HG02588 (cell line): ENCODE results near the gene DENND4A.

Experiments
- ATAC-seq: cut with Tn5 transposase; IDR thresholded peaks from one replicate; pipeline ENCODE4 v1.9.1; 2021; ENCODE audit warnings: mild to moderate bottlenecking, moderate library complexity; ENCODE audit not compliant: unreplicated experiment

Gene DENND4A

DNA sequence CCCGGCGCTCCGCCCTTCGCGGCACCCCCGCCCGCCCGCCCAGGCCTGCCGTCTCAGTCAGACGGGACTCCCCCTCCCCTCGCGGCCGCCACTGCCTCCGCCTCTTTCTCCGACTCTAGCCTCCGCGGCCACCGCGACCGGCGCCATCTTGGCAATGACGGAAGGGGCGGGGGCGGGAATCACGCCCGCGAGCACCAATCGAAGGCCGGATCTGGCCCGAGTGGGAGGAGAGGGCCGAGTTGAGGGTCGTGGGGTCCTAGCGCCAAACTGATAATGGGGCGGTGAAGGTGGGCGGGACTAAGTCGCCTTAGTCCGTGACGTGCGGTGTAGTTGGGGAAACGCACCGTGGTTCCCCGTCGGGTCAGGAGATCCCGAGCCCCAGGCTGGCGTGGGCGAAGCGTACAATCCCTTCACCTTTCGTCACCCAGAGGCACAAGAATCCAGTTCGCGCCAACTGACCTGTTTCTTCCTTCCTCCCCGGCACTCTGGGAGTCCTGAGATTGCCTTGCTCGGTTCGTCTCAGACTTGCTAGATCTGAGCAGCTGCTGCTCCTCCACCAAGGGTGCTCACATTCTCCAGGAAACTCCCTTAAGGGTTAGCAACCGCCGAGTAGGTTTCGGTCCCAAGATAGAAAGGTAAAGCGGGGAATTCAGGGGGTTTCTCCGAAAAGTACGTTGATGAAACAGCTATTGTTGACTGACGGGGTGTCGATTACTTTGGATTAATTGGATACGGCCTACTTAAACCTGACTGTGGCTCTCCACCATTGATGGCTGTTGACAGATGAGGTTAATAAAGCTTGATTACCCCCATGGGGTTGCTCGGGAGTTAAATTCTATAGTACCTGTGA, at the start of gene DENND4A:
Gene DENND4A (minus strand): TSS at position 156 of the 850 bp plus-strand sequence. CDS start 35,843 bp downstream, outside the sequence.
- ATAC-seq: peak; percentile 70

GRCh38 chr15:65841121-65841930, 49.2 kb upstream of the DENND4A start:
- no peak for ATAC-seq

DNA sequence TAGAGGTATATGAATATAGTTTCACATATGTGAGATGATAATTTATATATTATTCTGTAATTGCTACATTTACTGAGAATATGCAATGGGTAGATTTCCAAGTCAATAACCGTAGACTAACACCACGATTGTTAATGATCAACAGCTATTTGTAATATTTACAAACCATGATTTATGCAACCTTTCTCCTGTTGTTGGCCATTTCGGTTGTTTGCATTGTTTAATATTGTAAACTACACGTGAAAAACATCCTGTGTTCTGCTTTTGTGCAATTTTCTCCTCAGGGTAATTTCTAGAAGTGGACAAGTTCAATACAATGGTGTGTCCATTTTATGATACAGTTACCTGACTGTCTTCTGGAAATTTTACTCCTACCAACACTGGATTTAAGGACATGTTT, 47.9 kb upstream of the DENND4A start:
- no peak for ATAC-seq

GRCh38 chr15:65839354-65839901, 47.3 kb upstream of the DENND4A start:
- ATAC-seq: no peak

GRCh38 chr15:65837301-65838294, 45.5 kb upstream of the DENND4A start:
- ATAC-seq: no peak

DNA sequence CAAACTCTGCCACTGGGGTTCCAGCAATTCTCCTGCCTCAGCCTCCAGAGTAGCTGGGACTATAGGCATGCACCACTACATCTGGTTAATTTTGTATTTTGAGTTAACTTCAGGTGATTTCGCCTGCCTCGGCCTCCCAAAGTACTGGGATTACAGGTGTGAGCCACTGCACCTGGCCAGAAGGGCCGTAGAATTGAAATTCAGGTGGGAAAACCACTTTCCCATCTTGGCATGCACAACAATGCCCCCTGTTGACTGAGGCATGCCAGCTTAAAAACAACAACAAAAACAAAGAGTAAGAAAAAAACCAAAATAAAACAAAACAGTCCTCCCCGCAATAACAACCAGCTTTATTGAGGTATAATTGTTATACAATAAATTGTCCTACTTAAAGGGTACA, 44.6 kb upstream of the DENND4A start:
- ATAC-seq: no peak

DNA sequence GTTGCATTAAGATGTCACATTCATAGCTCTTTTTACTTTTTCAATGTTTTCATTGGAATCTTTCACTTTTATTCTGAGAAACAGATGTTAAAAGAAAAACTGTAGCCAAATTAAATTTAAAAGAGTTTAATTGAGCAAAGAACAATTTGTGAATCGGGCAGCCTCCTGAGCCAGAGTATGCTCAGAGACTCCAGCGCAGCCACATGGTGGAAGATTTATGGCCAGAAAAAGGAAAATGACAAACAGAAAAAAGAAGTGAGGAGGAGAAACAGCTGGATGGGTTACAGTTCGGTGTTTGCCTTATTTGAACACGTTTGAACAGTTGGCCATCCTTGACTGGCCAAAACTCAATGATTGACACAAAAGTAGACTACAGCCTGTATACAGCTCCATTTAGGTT, 43.4 kb upstream of the DENND4A start:
- ATAC-seq: no peak

- no peak for ATAC-seq
Measured at GRCh38 chr15:65834603-65835282, 42.6 kb upstream of the DENND4A start.

DNA sequence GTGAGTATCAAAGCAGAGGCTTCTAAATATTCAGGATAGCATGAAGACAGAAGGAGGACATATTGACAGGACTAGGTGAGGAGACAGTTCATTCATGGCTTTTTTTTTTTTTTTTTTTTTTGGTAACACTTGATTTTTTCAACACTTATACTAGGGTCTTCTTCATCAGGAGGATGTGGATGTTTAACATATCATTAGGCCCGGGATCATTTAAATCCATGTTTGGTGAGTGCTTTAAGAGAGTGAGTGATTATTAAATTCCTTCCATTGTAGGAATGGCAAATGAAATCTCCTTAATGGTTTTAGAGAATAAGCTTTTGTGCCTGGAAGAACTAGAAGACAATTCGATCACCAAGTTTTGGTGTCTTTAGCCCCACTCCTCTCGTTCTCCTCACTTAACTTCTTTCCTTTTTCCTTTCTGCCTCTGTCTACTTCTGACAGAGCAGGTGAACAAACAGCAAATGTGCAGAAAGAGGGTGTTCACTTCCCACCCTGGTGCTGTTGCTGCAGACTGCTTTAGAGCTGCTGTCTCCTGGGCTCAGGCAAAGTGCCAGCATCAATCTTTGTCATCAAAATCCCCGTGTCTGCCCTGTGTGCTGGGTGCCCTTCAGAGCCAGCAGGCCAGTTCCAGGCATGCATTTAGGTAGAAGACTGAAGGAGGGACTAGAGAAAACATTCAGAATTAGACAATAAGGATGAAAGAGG, 41.6 kb upstream of the DENND4A start:
- no peak for ATAC-seq

DNA sequence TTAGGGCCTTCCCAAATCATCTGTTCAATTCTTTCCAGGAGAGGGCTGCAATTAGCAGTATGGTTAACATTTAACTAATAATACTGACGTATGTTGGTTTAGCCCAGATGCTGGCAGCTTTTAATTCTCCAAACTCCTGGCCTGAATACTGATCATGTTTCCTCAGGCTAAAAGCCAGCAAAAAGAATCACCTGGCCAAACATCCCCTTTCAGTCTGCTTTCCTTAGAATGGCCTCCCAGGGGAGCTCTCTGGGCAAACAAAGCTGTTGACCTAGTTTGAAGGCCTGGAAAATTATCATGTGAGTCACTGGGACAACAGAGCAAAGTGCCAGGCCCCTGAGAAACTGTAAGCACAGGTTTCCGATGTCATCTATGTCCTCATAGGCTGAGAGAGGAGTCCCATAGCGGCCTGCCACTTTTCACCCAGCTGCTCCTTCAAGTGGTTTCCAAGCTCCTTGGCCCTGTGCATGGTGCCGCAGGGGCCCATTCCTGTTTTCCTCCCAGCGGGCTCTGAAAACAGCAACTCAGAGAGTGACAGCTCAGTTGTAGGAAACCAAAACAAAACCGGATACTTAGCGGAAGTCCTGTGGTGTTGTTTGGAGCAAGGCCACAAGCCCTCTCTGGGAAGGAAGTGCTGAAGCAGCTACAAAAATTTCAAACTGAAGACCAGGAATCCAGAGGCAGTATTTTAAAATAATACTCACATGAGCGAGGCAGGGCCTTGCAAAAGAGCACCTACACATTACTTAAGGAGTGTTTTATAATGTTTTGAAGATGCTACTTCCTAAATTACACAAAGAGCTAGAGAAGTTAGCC, 40.7 kb upstream of the DENND4A start:
- ATAC-seq: no peak

GRCh38 chr15:65829130-65829764, 37.2 kb upstream of the DENND4A start:
- ATAC-seq: no peak

GRCh38 chr15:65828585-65828984, 36.5 kb upstream of the DENND4A start:
- no peak for ATAC-seq

GRCh38 chr15:65827065-65827464, 35.0 kb upstream of the DENND4A start:
- no peak for ATAC-seq

GRCh38 chr15:65824941-65825544, 33.0 kb upstream of the DENND4A start:
- ATAC-seq: no peak

DNA sequence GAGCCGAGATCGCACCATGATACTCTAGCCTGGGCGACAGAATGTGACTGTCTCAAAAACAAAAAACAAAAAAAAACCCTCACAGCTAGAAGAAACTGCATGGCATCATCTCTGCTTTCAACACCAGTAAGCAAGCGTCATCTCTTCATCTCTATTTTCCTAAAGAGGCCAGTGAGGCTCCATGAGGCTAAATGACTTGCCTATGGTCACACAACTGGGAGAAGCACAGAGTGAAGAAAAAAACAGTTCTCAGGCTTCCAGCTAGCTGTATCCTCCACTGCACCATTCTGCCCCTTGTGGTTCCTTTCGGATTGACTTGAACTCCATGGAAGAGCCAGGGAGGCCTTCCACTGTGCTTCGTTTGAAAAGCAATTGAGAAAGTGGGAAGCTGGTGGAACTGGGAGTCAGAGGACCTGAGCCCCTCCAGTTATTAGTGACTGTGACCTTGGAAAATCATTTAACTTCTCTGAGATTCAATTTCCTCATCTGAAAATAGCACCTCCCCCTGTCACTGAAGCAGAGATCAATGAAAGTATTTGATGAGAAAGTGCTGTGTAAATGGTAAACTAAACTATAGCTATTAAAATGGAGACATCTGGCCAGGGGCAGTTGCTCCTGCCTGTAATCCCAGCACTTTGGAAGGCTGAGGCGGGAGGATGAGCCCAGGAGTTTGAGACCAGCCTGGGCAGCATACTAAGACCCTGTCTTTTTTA, 32.1 kb upstream of the DENND4A start:
- ATAC-seq: no peak

DNA sequence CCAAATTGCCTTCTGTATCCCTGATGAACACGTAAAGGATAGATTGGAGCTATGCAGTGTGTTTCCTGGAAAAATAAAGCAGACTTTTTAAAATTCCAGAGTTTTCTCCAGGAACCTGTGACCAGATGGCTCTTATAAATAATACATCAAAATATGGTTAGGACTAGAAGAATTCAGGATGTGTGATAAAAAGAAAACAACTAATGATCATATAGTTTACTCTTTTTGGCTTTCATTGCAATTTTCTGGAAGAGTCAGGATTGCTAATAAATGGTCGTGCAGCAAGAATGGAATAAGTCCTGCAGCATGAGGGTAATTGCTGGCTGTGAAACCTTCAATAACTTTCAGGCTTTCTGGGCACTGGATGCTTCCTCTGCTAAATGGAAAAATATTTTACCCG, 30.2 kb upstream of the DENND4A start:
- no peak for ATAC-seq

DNA sequence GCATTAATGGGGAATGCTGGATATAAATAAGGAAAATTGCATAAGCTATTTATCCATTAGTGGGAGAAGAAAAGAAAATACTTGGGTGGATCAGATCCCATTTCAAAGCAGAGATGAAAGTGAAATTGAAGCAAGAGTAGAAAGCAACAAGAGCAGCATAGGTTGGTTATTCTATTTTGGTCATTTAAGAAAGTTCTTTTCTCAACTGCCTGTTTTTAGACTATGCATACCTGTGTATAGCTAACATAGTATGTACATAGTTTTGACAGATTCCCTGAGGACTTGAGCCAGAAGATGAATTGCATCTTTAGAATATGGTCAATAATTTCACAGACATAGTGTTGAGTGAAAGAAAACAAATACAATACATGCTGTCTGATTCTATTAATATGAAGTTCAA, 29.0 kb upstream of the DENND4A start:
- no peak for ATAC-seq
